ENCODE results near the gene ITGB4.

DNA sequence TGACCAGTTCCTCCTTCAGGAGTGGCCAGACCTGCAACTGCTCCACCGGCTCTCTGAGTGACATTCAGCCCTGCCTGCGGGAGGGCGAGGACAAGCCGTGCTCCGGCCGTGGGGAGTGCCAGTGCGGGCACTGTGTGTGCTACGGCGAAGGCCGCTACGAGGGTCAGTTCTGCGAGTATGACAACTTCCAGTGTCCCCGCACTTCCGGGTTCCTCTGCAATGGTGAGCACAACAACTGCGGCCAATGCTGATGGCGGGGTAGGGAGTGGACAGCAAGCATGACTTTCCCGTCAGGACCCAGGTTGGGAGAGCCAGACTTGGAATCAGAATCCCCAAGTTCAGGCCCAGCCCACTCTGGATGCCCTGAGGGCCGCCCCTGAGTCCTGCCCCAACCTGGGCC lies 12.2 kb downstream of the ITGB4 start:
- TF ChIP-seq, protein P1, sequence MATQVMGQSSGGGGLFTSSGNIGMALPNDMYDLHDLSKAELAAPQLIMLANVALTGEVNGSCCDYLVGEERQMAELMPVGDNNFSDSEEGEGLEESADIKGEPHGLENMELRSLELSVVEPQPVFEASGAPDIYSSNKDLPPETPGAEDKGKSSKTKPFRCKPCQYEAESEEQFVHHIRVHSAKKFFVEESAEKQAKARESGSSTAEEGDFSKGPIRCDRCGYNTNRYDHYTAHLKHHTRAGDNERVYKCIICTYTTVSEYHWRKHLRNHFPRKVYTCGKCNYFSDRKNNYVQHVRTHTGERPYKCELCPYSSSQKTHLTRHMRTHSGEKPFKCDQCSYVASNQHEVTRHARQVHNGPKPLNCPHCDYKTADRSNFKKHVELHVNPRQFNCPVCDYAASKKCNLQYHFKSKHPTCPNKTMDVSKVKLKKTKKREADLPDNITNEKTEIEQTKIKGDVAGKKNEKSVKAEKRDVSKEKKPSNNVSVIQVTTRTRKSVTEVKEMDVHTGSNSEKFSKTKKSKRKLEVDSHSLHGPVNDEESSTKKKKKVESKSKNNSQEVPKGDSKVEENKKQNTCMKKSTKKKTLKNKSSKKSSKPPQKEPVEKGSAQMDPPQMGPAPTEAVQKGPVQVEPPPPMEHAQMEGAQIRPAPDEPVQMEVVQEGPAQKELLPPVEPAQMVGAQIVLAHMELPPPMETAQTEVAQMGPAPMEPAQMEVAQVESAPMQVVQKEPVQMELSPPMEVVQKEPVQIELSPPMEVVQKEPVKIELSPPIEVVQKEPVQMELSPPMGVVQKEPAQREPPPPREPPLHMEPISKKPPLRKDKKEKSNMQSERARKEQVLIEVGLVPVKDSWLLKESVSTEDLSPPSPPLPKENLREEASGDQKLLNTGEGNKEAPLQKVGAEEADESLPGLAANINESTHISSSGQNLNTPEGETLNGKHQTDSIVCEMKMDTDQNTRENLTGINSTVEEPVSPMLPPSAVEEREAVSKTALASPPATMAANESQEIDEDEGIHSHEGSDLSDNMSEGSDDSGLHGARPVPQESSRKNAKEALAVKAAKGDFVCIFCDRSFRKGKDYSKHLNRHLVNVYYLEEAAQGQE (IDR thresholded peaks at IDR 0.05; ENCODE audit: insufficient read depth in 1 of 2, low read depth in 2 of 2, low read length in 2 of 2) = no peak
- no peak for TF ChIP-seq TAF1 (IDR thresholded peaks at IDR 0.05; ENCODE audit: borderline replicate concordance, insufficient read depth, low read length)
